DOHH2 (cell line): Measurements from ENCODE around the gene CYTL1.
"Not testable (repeated sequence)": the region's sequence is repeated elsewhere in the genome, so short reads cannot be mapped to it uniquely, and the experiment has no call there.

Source experiments
- CTCF ChIP-seq: fragments of 200-600 bp; sonication (generic); IDR thresholded peaks from one replicate; pipeline ENCODE4 v1.5.1; 2014; ENCODE audit warnings: antibody characterized with exemption, mild to moderate bottlenecking, low read depth, low read length; ENCODE audit not compliant: poor library complexity, severe bottlenecking
- EZH2phosphoT487 ChIP-seq: fragments of 200-600 bp; sonication (generic); IDR thresholded peaks from 2 replicates; pipeline ENCODE4 v1.6.1; 2017; ENCODE audit warnings: borderline replicate concordance, mild to moderate bottlenecking, antibody characterized with exemption, low read length, moderate library complexity, mixed read lengths

DNA sequence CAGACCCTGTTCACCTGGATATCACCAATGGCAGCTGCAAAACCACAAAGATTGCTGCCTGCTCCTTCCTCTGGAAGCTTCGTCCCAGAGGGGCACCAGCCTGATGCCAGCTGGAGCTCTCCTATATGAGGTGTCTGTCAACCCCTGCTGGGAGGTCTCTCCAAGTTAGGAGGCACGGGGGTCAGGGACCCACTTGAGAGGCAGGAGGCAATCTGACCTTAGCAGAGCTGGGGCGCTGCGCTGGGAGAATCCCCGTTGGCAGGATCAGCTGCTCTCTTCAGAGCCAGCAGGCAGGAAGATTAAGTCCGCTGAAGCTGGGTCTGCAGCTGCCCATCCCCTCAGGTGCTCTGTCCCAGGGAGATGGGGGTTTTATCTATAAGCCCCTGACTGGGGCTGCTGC lies 17.6 kb downstream of the CYTL1 start:
- TF ChIP-seq CTCF, EZH2phosphoT487: not testable (repeated sequence)
